ENCODE measurements around the gene B4GALNT3.
"Not testable (repeated sequence)": the region's sequence is repeated elsewhere in the genome, so short reads cannot be mapped to it uniquely, and the experiment has no call there.

The B4GALNT3 gene

DNA sequence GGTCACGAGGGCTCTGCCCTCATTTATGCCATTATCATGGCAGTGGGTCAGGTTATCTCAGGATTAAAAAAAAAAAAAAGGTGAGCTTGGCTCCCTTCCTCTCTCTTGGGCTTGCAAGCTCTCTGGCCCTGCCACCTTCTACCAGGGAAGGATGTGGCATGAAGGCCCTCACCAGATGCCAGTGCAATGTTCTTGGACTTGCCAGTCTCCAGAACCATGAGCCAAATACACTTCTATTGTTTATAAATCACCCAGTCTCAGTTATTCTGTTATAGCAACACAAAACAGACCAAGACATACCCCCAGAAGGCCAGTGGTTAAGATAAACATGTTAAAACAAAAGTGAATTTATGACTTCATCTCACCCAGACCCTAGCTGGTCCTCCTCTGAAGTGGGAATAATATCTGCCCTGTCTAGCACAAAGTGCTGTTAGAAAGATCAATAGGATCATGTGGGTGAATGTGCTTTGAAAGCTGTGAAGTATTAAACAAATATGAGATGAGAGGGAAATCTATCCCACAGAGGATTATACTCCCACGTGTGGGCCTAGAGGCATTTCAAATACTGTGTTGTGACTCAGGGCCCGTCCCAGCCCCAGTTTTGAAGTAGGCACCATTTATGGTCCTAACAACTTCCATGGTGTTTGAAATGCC lies 114.9 kb downstream of the B4GALNT3 start:
- DNase-seq (ENCODE audit: low read depth), result no peak
- H3K4me3 ChIP-seq (ENCODE audit: control insufficient read depth, low read depth, low read length), result no peak overlapping the region
- TF ChIP-seq, protein P1, sequence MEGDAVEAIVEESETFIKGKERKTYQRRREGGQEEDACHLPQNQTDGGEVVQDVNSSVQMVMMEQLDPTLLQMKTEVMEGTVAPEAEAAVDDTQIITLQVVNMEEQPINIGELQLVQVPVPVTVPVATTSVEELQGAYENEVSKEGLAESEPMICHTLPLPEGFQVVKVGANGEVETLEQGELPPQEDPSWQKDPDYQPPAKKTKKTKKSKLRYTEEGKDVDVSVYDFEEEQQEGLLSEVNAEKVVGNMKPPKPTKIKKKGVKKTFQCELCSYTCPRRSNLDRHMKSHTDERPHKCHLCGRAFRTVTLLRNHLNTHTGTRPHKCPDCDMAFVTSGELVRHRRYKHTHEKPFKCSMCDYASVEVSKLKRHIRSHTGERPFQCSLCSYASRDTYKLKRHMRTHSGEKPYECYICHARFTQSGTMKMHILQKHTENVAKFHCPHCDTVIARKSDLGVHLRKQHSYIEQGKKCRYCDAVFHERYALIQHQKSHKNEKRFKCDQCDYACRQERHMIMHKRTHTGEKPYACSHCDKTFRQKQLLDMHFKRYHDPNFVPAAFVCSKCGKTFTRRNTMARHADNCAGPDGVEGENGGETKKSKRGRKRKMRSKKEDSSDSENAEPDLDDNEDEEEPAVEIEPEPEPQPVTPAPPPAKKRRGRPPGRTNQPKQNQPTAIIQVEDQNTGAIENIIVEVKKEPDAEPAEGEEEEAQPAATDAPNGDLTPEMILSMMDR (IDR thresholded peaks at IDR 0.05; ENCODE audit: control insufficient read depth, insufficient read depth, low read depth, low read length, missing control alignments), result no peak

DNA sequence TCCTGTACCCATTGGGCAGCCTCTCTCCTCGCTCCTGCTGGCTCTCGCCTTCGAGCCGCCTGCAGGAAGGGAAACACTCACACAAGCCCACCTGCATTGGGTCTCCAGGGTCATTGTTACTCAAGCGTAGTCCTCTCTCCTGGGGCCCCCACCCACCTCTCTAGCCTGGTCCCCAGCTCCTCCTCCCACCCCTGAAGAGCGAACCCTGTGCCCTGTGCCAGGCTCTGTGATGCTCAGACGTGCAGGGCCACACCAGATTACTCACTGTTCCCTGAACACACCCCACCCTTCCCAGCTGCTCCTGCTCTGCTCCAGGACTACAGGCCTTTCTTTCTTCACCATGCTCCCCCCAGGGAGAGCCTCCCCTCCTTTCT lies 115.4 kb downstream of the B4GALNT3 start:
- DNase-seq (ENCODE audit: low read depth), result no peak
- no peak overlapping the region for H3K4me3 ChIP-seq (ENCODE audit: control insufficient read depth, low read depth, low read length)
- TF ChIP-seq, protein P1 (IDR thresholded peaks at IDR 0.05; ENCODE audit: control insufficient read depth, insufficient read depth, low read depth, low read length, missing control alignments), result no peak

DNA sequence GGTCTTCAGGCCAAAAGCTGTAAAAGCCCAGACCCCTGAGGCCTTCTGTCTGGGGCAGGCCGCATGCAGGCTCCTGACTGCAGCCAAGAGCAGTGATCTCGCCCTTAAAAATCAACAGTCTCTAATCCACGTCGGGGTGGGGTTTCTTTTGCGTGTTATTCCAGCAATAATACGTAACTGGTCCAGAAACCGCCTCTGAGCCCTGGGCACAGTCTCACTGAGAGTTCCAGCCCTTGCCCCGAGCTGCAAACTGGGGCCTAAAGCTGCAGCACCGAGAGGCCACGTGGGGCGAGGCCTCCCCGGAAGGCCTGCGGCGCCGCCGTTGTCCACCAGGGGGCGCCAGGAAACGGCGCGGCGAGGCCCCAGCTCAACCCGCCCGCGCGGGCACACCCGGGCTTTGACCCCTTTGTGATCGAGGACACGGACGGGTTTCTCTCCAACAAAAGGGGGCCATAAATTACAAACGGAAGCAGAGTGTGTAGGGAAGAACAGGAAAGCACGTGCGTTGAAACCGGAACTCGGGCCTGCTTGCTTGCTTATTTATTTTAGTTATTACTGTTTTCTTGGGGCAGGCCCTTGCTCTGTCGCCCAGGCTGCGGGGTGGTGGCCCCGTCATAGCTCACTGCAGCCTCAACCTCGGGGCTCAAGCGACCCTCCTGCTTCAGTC lies 116.3 kb downstream of the B4GALNT3 start:
- TF ChIP-seq, protein P1 (IDR thresholded peaks at IDR 0.05; ENCODE audit: control insufficient read depth, insufficient read depth, low read depth, low read length, missing control alignments), result peak; percentile 78
- DNase-seq (ENCODE audit: low read depth), result no peak
- H3K4me3 ChIP-seq (ENCODE audit: control insufficient read depth, low read depth, low read length), result no peak overlapping the region; the same call in 1 of the 2 replicates

DNA sequence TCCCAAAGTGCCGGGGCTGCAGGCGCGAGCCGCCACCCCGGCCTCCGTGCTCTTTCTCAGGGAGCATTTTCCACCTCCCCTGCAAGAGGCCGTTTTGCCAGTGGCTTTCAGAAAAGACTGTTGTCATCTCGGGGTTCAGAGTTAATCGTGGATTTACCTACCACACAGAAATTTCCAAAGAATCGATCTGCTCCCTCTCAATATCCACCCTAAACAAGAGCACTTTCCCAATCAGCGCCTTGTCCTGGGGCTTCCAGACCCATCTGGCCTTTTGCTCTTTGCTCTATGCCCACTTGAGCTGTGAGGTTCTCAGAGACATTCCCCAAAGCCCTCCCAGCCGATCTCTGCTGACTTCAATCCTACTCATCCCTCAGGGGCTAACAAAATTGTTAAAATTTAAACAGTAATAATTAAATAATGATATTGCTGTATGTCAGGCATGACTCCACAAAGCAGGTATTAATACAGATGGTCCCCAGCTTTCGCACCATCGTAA lies 116.9 kb downstream of the B4GALNT3 start:
- H3K4me3 ChIP-seq (ENCODE audit: control insufficient read depth, low read depth, low read length), result no peak overlapping the region
- TF ChIP-seq, protein P1 (IDR thresholded peaks at IDR 0.05; ENCODE audit: control insufficient read depth, insufficient read depth, low read depth, low read length, missing control alignments), result no peak
- DNase-seq (ENCODE audit: low read depth), result no peak

DNA sequence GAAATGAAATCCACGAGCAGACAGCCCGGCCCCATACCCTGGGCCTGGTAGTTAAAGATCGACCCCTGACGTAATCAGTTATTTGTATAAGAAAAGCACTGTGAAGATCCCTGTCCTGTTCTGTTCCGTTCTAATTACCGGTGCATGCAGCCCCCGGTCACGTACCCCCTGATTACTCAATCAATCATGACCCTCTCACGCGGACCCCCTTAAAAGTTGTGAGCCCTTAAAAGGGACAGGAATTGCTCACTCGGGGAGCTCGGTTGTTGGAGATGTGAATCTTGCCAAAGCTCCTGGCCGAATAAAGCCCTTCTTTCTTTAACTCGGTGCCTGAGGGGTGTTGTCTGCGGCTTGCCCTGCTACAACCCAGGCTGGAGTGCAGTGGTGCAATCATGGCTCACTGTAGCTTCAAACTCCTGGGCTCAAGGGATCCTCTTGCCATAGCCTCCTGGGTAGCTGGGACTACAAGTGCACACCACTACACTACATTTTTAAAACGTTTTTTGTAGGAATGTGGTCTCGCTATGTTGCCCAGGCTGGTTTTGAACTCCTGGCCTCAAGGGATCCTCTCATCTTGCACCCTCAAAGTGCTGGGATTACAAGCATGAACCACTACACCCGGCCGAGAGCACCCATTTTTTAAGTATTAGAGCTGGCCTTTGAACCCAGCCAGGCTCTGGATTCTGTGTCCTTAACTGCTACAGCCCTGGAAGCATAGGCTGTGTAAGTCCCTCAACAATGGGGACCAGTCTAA lies 118.4 kb downstream of the B4GALNT3 start:
- not testable (repeated sequence) for H3K4me3 ChIP-seq (ENCODE audit: control insufficient read depth, low read depth, low read length); DNase-seq (ENCODE audit: low read depth)

DNA sequence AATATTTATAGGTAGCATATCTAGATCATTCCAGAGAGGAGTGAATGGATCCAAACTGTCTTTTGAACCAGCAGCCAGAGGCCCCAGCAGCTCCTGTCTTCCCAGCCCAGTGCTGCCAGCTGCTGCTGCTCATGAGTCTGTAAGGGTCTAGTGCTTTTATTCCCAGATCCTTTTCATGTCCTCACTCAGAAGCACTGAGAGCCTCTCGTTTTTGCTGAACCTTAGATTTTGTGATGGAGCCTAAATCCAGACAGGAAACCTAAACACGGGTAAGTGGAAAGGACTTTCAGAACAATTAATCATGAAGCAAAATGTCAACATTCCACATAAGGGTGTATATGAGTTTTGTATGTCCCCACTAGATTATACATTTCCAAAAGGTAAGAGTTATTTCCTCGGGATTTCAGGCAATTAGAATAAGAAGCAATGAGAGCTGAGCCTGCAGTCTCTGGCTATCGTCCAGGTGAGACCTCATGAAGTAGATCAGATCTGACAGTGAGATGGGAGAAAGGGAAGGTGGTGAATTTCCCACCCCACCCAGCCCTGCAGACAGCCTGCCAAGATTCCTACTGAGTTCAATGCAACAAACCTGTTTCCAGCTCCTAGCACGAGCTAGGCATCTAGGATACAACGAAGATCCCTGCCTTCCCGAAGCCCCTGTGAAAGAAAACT lies 119.1 kb downstream of the B4GALNT3 start:
- DNase-seq (ENCODE audit: low read depth), result no peak
- no peak overlapping the region for H3K4me3 ChIP-seq (ENCODE audit: control insufficient read depth, low read depth, low read length)
- TF ChIP-seq, protein P1 (IDR thresholded peaks at IDR 0.05; ENCODE audit: control insufficient read depth, insufficient read depth, low read depth, low read length, missing control alignments), result no peak
